ACC112 (cell line): ENCODE results near the gene LCNL1.

Experiments used
- H2AFZ ChIP-seq: fragments of 200-600 bp; sonication (generic); one replicate; pipeline ENCODE4 v1.6.0; 2017; ENCODE audit warnings: antibody characterized with exemption, low read length; ENCODE audit not compliant: unreplicated experiment
- H3K27ac ChIP-seq: fragments of 200-600 bp; sonication (generic); 2 replicates; pipeline ENCODE4 v1.5.1; 2014; ENCODE audit warnings: low read depth, mild to moderate bottlenecking, antibody characterized with exemption, low read length, moderate library complexity
- H3K27me3 ChIP-seq: fragments of 200-600 bp; sonication (generic); 2 replicates; pipeline ENCODE4 v1.6.1; 2014; ENCODE audit warnings: mild to moderate bottlenecking, antibody characterized with exemption, low read length, moderate library complexity, mixed read lengths; ENCODE audit not compliant: insufficient read depth
- H3K36me3 ChIP-seq: fragments of 200-600 bp; sonication (generic); 2 replicates; pipeline ENCODE4 v1.6.1; 2016; ENCODE audit warnings: mild to moderate bottlenecking, antibody characterized with exemption, low read length, moderate library complexity, mixed read lengths; ENCODE audit not compliant: insufficient read depth
- H3K4me1 ChIP-seq: fragments of 200-600 bp; sonication (generic); one replicate; pipeline ENCODE4 v1.6.1; 2016; ENCODE audit warnings: low read length, mixed read lengths; ENCODE audit not compliant: insufficient read depth, unreplicated experiment, control insufficient read depth
- H3K4me3 ChIP-seq: fragments of 200-600 bp; sonication (generic); 2 replicates; pipeline ENCODE4 v1.5.1; 2014; ENCODE audit warnings: mild to moderate bottlenecking, low read depth, low read length
- H3K79me2 ChIP-seq: fragments of 200-600 bp; sonication (generic); one replicate; pipeline ENCODE4 v1.6.0; 2016; ENCODE audit warnings: low read length; ENCODE audit not compliant: control insufficient read depth, unreplicated experiment, insufficient read depth

LCNL1 gene

DNA sequence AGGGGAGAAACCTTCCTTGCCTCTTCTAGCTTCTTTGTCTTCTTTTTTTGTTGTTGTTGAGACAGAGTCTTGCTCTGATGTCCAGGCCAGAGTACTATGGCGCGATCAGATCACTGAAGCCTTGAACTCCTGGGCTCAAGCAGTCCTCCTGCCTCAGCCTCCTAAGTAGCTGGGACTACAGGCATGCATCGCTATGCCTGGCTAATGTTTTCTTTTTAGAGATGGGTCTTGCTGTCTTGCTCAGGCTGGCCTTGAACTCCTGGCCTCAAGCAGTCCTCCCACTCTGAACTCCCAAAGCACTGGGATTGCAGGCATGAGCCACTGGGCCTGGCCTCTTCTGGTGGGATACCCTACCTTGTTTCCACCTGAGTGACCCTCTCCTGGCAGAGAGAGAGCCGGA, 6.1 kb downstream of the LCNL1 start:
- Histone ChIP-seq H3K4me3 (no peak overlapping the region), H3K27ac (no peak overlapping the region), H3K27me3 (peaks cover 22% of the 10 kb centered on the region), H3K79me2 (peaks cover 11% of the 10 kb centered on the region), H2AFZ (no peak overlapping the region), H3K4me1 (peaks cover 8% of the 10 kb centered on the region), H3K36me3 (no peaks in the 10 kb centered on the region)

DNA sequence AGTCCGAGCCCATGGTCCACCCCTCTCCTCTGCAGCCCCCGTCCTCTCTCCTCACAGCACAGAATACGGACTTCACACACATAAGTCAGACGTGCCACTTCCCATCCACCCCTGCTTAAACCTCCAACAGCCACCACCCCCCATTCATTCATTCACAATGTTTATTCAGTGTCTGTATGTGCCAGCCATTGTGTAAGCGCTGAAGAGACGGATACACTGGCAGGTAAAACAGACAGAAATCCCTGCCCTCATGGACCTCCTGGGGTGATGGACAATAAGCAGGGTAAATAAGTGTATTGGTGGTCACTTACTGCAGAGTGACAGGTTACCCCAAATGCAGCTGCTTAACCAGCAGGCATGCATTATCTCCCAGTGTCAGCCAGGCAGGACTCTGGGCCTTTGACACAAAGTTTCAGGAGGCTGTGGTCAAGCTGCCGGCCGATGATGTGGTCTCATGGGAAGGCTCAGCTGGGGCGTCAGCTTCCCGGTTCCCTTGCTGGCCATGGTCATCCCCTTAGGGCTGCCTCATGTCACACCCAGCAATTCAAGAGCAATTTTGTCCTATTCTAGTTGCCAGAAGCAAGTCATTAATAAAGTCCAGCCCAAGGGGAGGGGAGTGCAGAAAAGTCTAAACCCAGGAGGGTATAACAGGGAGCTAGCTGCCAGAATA, 7.6 kb downstream of the LCNL1 start:
- H2AFZ ChIP-seq, result no peak overlapping the region
- peaks cover 12% of the 10 kb centered on the region for H3K4me1 ChIP-seq
- H3K27ac ChIP-seq, result no peak overlapping the region
- peaks cover 8% of the 10 kb centered on the region for H3K27me3 ChIP-seq
- H3K79me2 ChIP-seq, result peaks cover 11% of the 10 kb centered on the region
- no peak overlapping the region for H3K4me3 ChIP-seq
- no peaks in the 10 kb centered on the region for H3K36me3 ChIP-seq

DNA sequence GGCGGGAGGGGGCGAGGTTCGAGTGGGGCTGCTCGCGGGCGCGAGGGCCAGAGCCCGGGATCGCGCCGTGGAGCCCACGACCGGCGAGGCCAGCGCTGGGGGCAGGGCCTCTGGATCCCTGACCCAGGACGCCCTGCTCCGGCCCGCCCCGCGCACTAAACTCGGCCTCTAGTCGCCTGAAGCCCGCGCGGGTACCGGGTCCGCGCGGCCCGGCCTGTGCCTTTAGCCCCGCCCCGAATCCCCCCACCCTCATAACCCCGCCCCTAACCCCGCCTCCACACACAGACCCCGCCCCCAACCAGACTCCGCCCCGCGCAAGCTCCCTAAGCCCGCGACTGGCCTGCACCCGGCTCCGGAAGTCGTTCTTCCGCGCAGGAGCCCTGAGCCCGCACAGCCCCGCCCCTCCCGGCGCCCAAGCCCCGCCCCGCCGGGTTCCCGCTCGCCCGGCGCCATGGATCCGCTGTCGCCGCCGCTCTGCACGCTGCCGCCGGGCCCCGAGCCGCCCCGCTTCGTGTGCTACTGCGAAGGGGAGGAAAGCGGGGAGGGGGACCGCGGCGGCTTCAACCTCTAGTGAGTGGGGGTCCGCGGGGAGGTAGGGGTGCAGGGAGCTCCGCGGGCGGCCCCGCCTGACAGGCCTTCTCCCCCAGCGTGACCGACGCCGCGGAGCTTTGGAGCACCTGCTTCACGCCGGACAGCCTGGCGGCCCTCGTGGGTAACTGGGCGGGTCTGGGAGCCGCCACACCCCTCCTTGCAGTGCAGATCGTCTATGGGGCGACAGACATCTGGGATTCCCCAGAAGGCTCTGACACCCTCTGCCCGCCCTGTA, 9.4 kb downstream of the LCNL1 start, which contains the start of gene PAXX:
PAXX (plus strand) TSS at position 430 of the 826 bp plus-strand sequence; CDS start at position 452, 22 bp downstream.
- Histone ChIP-seq H3K27me3 (no peaks in the 10 kb centered on the region), H3K27ac (peak within 1 kb of the TSS; percentile 69; the same call in 1 of the 2 replicates), H3K4me1 (peaks cover 26% of the 10 kb centered on the region), H3K79me2 (peaks cover 11% of the 10 kb centered on the region), H3K36me3 (no peaks in the 10 kb centered on the region), H3K4me3 (peak within 1 kb of the TSS; percentile 92), H2AFZ (no peak within 1 kb of the TSS)

DNA sequence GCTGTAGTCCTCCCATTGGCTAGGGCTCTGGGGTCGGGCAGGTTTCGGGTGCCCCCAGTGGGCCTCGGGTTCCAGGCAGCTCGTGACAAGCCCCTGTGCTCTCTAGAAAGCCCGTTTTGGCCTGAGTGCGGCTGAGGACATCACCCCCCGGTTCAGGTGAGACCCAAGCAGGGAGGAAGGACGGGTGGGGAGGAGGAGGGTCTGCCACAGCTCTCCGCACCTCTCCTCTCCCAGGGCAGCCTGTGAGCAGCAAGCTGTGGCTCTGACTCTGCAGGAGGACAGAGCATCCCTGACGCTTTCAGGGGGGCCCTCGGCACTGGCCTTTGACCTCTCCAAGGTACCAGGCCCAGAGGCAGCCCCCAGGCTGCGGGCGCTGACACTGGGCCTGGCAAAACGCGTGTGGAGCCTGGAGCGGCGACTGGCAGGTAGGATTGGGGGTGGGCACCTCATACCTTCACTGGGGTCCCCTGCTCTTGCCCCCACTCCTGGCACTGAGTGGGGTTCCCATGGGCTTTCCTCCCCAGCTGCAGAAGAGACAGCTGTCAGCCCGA, 10.1 kb downstream of the LCNL1 start:
- H3K4me1 ChIP-seq, result peaks cover 26% of the 10 kb centered on the region
- peak overlapping the region; percentile 92 for H3K4me3 ChIP-seq
- 0 out of 2 replicates have a peak overlapping the region, but pooled peaks have one; percentile 20 for H3K27ac ChIP-seq
- no peaks in the 10 kb centered on the region for H3K36me3 ChIP-seq
- peaks cover 11% of the 10 kb centered on the region for H3K79me2 ChIP-seq
- H2AFZ ChIP-seq, result no peak overlapping the region
- H3K27me3 ChIP-seq, result no peaks in the 10 kb centered on the region

DNA sequence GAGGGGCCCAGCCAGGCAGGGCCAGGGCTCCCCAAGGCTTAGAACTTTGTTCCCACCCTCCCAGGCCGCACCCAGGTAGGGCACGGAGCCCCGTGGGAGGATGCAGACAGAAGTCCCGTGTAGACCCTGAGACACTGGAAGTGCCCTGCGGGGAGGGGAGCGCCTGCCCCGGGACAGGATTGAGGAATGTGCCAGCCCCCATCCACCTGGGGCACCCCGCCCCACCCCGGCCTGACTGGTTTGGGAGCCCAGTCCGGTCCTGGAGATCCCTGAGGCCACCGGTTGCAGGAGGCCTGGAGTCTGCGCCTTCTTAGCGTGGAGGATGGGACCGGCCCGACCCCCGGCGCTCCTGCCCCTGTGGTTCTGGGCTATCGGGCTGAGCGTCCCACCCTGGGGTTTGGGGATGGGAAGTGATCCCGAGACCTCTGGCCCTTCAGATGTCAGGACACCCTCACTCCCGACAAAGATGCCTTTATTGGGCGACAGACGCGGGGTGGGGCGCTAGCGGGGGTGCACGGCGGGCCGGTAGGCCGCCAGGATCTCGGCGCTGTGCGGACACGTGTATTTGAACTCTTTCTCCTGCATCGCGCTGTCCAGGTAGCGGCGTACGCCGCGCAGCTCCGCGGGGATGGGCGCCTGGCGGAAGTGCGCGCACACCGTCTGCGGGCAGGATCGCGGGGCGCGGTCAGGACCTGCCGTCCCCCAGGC, 11.5 kb downstream of the LCNL1 start:
- Histone ChIP-seq H3K79me2 (peaks cover 11% of the 10 kb centered on the region), H3K27ac (no peak overlapping the region), H3K36me3 (no peaks in the 10 kb centered on the region), H3K27me3 (no peaks in the 10 kb centered on the region), H3K4me1 (peaks cover 31% of the 10 kb centered on the region), H3K4me3 (no peak overlapping the region), H2AFZ (no peak overlapping the region)

DNA sequence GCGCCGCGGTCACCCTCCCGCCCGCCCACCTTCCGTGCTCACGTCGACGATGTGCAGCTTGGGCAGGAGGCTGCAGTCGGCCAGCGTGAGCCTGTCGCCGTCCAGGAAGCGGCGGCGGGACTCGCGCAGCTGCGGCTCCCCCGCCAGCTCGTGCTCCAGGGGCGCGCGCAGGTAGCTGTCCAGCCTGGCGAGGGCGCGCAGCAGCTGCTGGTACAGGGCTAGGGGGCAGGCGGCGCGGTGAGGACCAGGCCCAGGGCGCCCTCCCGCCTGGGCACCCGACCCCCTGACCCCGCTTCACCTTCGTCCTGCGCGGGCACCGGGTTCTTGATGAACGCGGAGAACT, 12.1 kb downstream of the LCNL1 start:
- Histone ChIP-seq H3K79me2 (peaks cover 11% of the 10 kb centered on the region), H3K4me1 (peaks cover 31% of the 10 kb centered on the region), H3K27me3 (no peaks in the 10 kb centered on the region), H3K4me3 (no peak overlapping the region), H3K27ac (no peak overlapping the region), H2AFZ (no peak overlapping the region), H3K36me3 (no peaks in the 10 kb centered on the region)

DNA sequence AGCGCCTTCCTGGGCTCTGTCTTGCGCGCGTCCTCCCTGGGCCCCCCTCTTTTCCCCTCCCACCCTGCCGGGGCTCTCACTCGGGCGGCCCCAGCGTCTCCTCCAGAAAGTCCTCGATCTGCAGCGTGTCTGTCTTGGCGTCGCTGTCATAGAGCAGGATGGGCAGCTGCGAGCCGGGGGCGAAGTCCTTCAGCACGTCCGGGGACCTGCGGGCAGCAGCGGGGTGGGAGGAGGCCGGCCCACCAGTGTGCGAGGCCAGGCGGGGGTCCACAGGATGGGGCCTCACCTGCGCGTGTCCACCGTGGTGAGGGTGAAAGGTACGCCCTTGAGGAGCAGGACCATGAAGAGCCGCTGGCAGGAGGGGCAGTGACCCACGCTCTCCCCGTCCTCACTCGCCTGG, 12.6 kb downstream of the LCNL1 start:
- Histone ChIP-seq H2AFZ (no peak overlapping the region), H3K27ac (no peak overlapping the region)

DNA sequence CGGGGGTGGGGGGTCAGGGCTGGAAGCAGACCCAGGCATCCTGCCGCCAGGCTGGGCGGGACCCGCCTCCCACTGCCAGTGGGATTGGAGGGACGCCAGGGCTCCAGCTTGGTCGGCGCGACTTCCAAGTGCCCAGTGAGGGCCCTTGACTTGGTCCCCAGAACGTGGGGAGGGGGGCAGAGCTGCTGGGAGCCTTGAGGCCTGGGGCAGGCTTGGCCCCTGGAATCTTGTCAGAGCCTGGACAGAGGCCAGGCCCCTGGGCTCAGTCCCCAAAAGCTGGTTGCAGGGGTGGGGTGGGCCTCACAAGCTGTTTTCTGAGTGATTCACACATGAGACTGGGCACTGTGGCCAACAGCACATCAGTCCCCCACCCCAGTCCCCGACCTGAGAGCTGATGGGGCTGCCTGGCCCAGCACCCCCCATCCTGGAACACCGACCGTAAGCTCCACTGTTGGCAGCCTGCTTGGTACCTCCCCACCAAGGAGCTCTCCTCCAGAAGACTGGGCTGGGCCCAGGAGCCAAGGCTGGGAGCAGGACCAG, 13.0 kb downstream of the LCNL1 start:
- H3K4me1 ChIP-seq, result peaks cover 37% of the 10 kb centered on the region
- H3K27ac ChIP-seq, result no peak overlapping the region; the same call in 1 of the 2 replicates
- peak overlapping the region; percentile 18 for H3K4me3 ChIP-seq
- no peaks in the 10 kb centered on the region for H3K27me3 ChIP-seq
- H3K36me3 ChIP-seq, result no peaks in the 10 kb centered on the region
- no peak overlapping the region for H2AFZ ChIP-seq
- H3K79me2 ChIP-seq, result peaks cover 11% of the 10 kb centered on the region

More for the DNA sequence above, 12.6 kb downstream of the LCNL1 start:
- Histone ChIP-seq H3K36me3 (no peaks in the 10 kb centered on the region), H3K79me2 (peaks cover 11% of the 10 kb centered on the region), H3K4me3 (peak overlapping the region; percentile 18), H3K27me3 (no peaks in the 10 kb centered on the region), H3K4me1 (peaks cover 36% of the 10 kb centered on the region)

DNA sequence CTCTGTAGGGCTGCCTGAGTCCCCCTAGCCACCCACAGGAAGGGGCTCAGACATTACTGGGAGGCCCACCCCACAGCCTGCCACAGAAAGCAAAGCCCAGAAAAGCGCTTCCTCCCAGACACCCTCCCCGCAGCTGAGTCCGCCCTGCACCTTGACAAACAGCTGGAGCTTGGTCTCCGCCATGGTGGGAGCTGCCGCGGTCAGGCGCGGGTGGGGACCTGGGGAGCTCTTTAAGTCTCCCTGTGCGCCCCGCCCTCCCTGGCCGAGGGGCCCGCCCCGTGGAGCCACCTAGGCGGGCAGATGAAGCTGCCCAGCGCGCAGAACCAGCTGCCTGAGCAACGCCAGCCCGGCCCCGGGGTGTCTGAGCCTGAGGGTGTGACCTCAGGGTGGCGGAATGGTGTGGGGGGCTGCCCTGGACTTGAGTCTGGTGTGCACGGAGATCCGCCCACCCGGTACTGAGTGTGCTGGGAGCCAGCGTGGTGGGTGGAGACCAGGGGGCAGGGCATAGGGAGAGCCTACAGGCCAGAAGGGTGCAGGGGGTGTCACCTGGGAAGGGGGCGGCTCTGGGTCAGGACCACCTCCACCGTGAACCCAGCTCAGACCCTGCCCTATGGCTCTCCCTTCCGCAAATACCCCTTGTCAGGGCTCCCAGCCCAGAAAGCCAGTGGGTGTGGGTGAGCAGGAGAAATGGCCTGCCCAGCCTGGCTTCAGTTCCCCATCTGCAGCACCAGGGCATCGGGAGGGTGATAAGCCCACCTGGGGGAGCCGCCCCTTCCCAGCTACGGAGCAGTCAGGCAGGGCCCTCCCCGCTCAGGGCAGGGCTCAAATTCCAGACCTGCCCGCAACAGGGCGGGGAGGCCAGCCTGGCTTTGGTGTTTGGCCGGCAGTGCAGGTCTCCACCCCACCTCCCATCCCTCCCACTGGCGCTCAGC, 13.8 kb downstream of the LCNL1 start, which contains the start of gene CLIC3:
CLIC3 (minus strand) TSS at position 208 of the 932 bp plus-strand sequence; CDS start at position 183, 25 bp downstream.
- no peak within 1 kb of the TSS; the same call in 1 of the 2 replicates for H3K27ac ChIP-seq
- no peak within 1 kb of the TSS for H2AFZ ChIP-seq
- peaks cover 37% of the 10 kb centered on the region for H3K4me1 ChIP-seq
- H3K79me2 ChIP-seq, result peaks cover 11% of the 10 kb centered on the region
- H3K27me3 ChIP-seq, result no peaks in the 10 kb centered on the region
- peak within 1 kb of the TSS; percentile 18 for H3K4me3 ChIP-seq
- no peaks in the 10 kb centered on the region for H3K36me3 ChIP-seq
